ENCODE results near the gene TTC31. TPM values are rescaled to one million over a fixed set of nuclear protein-coding genes. Genes with fewer than 3 reads are reported as not detected.
"Not testable (repeated sequence)": the region's sequence is repeated elsewhere in the genome, so short reads cannot be mapped to it uniquely, and the experiment has no call there.

The TTC31 gene
- total RNA-seq, 4 donors from 2014 or later = 20.4 to 45.5 (median 27.4) TPM

- WGBS = 38% methylated on average over 3 of the region's 3 CpGs
- peak overlapping the region; percentile 65 for H3K4me3 ChIP-seq
- peaks cover 32% of the 10 kb centered on the region for H3K4me1 ChIP-seq
- H3K9me3 ChIP-seq = no peaks in the 10 kb centered on the region
- TF ChIP-seq, protein P1, sequence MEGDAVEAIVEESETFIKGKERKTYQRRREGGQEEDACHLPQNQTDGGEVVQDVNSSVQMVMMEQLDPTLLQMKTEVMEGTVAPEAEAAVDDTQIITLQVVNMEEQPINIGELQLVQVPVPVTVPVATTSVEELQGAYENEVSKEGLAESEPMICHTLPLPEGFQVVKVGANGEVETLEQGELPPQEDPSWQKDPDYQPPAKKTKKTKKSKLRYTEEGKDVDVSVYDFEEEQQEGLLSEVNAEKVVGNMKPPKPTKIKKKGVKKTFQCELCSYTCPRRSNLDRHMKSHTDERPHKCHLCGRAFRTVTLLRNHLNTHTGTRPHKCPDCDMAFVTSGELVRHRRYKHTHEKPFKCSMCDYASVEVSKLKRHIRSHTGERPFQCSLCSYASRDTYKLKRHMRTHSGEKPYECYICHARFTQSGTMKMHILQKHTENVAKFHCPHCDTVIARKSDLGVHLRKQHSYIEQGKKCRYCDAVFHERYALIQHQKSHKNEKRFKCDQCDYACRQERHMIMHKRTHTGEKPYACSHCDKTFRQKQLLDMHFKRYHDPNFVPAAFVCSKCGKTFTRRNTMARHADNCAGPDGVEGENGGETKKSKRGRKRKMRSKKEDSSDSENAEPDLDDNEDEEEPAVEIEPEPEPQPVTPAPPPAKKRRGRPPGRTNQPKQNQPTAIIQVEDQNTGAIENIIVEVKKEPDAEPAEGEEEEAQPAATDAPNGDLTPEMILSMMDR (IDR thresholded peaks at IDR 0.05) = no peak
- TF ChIP-seq POLR2A (IDR thresholded peaks at IDR 0.05) = no peak
- TF ChIP-seq EP300 (IDR thresholded peaks at IDR 0.05) = no peak
- H3K27ac ChIP-seq = peak overlapping the region; percentile 84
- H3K36me3 ChIP-seq = no peaks in the 10 kb centered on the region
- peak in 1 of 2 donors; percentile 61 for DNase-seq (ENCODE audit: low spot score in 2 of 2)
- H3K27me3 ChIP-seq = no peaks in the 10 kb centered on the region
Observed at GRCh38 chr2:74439373-74439772, 43.5 kb upstream of the TTC31 start.

- DNase-seq (ENCODE audit: low spot score in 2 of 2) = peak in 1 of 2 donors; percentile 70
- peaks cover 32% of the 10 kb centered on the region for H3K4me1 ChIP-seq
- TF ChIP-seq POLR2A (IDR thresholded peaks at IDR 0.05) (no peak), EP300 (IDR thresholded peaks at IDR 0.05) (no peak), POLR2AphosphoS5 (IDR thresholded peaks at IDR 0.05) (no peak)
- TF ChIP-seq, protein P1 (IDR thresholded peaks at IDR 0.05) = no peak
- no peaks in the 10 kb centered on the region for H3K36me3 ChIP-seq
- WGBS = 27% methylated on average over 14 of the region's 14 CpGs
- H3K27me3 ChIP-seq = no peaks in the 10 kb centered on the region
- peak overlapping the region; percentile 84 for H3K27ac ChIP-seq
- peak overlapping the region; percentile 65 for H3K4me3 ChIP-seq
- no peaks in the 10 kb centered on the region for H3K9me3 ChIP-seq
Observed at GRCh38 chr2:74439803-74440377, 43.0 kb upstream of the TTC31 start.

- Histone ChIP-seq H3K9me3 (no peaks in the 10 kb centered on the region), H3K36me3 (no peaks in the 10 kb centered on the region), H3K4me1 (peaks cover 32% of the 10 kb centered on the region), H3K4me3 (peak overlapping the region; percentile 65), H3K27me3 (no peaks in the 10 kb centered on the region), H3K27ac (peak overlapping the region; percentile 84)
- 12% methylated on average over 12 of the region's 45 CpGs for WGBS
- TF ChIP-seq, protein P1 (IDR thresholded peaks at IDR 0.05) = peak in 1 of 2 donors; percentile 12
- TF ChIP-seq EP300 (IDR thresholded peaks at IDR 0.05) = no peak
- peak in 1 of 2 donors; percentile 90 for DNase-seq (ENCODE audit: low spot score in 2 of 2)
Observed at GRCh38 chr2:74440378-74441169, 42.3 kb upstream of the TTC31 start.

GRCh38 chr2:74441170-74441689 lies 41.7 kb upstream of the TTC31 start:
- Histone ChIP-seq H3K4me1 (peaks cover 32% of the 10 kb centered on the region), H3K27ac (peak overlapping the region; percentile 84), H3K27me3 (no peaks in the 10 kb centered on the region), H3K9me3 (no peaks in the 10 kb centered on the region), H3K4me3 (peak overlapping the region; percentile 65), H3K36me3 (no peaks in the 10 kb centered on the region)
- peak in 1 of 2 donors; percentile 74 for DNase-seq (ENCODE audit: low spot score in 2 of 2)
- TF ChIP-seq POLR2AphosphoS5 (IDR thresholded peaks at IDR 0.05) = no peak
- 28% methylated on average over 6 of the region's 33 CpGs for WGBS

GRCh38 chr2:74441690-74442482 lies 41.0 kb upstream of the TTC31 start, which contains the start of gene RTKN:
RTKN (minus strand) TSS chr2:74441937; CDS start chr2:74441816, 121 bp downstream.
- no peaks in the 10 kb centered on the region for H3K36me3 ChIP-seq
- no peaks in the 10 kb centered on the region for H3K27me3 ChIP-seq
- H3K9me3 ChIP-seq = no peaks in the 10 kb centered on the region
- peaks cover 32% of the 10 kb centered on the region for H3K4me1 ChIP-seq
- H3K4me3 ChIP-seq = peak within 1 kb of the TSS; percentile 65
- TF ChIP-seq, protein P1 (IDR thresholded peaks at IDR 0.05) = no peak
- TF ChIP-seq POLR2AphosphoS5 (IDR thresholded peaks at IDR 0.05) = peak in 1 of 3 donors; percentile 28
- 21% methylated on average over 21 of the region's 75 CpGs for WGBS
- peak in 1 of 2 donors; percentile 76 for DNase-seq (ENCODE audit: low spot score in 2 of 2)
- H3K27ac ChIP-seq = peak within 1 kb of the TSS; percentile 84

- Histone ChIP-seq H3K4me1 (peaks cover 32% of the 10 kb centered on the region), H3K4me3 (peak overlapping the region; percentile 65), H3K27ac (peak overlapping the region; percentile 84)
- WGBS = 84% methylated on average over 16 of the region's 16 CpGs
- H3K36me3 ChIP-seq, H3K27me3 ChIP-seq, H3K9me3 ChIP-seq: not testable (repeated sequence)
- DNase-seq (ENCODE audit: low spot score in 2 of 2) = peak in 1 of 2 donors; percentile 55
Observed at GRCh38 chr2:74442483-74443297, 40.2 kb upstream of the TTC31 start.

Measured in suprapubic skin (tissue), 4 donors.